ENCODE results near the gene PYDC1.

The PYDC1 gene

GRCh38 chr16:31221357-31222160, 4.6 kb upstream of the PYDC1 start:
- Histone ChIP-seq H3F3A (ENCODE audit: low read depth) (no peaks in the 10 kb centered on the region), H3K4me2 (ENCODE audit: low read depth, low read length, poor library complexity, severe bottlenecking) (no peak overlapping the region), H2AFZ (ENCODE audit: low read length) (no peak overlapping the region), H3K27me3 (ENCODE audit: insufficient read depth, low read length, poor library complexity, severe bottlenecking) (no peaks in the 10 kb centered on the region), H3K36me3 (ENCODE audit: insufficient read depth, low read length) (no peaks in the 10 kb centered on the region), H3K9me2 (replicated peaks; ENCODE audit: low read depth, low read length) (no peaks in the 10 kb centered on the region), H4K20me1 (ENCODE audit: insufficient read depth, low read length, poor library complexity, severe bottlenecking) (no peaks in the 10 kb centered on the region), H3K4me1 (ENCODE audit: insufficient read depth, low read length, poor library complexity, severe bottlenecking) (no peaks in the 10 kb centered on the region), H3K9ac (ENCODE audit: low read depth, low read length, poor library complexity, severe bottlenecking) (no peak overlapping the region), H3K9me3 (ENCODE audit: insufficient read depth, low read depth, low read length) (no peaks in the 10 kb centered on the region), H3K79me2 (ENCODE audit: insufficient read depth, low read length) (no peaks in the 10 kb centered on the region), H3K4me3 (ENCODE audit: low read length, poor library complexity, severe bottlenecking) (no peak overlapping the region)
- TF ChIP-seq CTCF (conservative IDR thresholded peaks at IDR 0.05; ENCODE audit: low read length) (no peak), EZH2phosphoT487 (IDR thresholded peaks at IDR 0.05; ENCODE audit: borderline replicate concordance) (no peak)

- no peaks in the 10 kb centered on the region for H3K36me3 ChIP-seq (ENCODE audit: insufficient read depth, low read length)
- no peaks in the 10 kb centered on the region for H3K27me3 ChIP-seq (ENCODE audit: insufficient read depth, low read length, poor library complexity, severe bottlenecking)
- no peaks in the 10 kb centered on the region for H3K4me1 ChIP-seq (ENCODE audit: insufficient read depth, low read length, poor library complexity, severe bottlenecking)
- no peak for TF ChIP-seq CTCF (conservative IDR thresholded peaks at IDR 0.05; ENCODE audit: low read length)
- no peak for TF ChIP-seq EZH2phosphoT487 (IDR thresholded peaks at IDR 0.05; ENCODE audit: borderline replicate concordance)
- no peaks in the 10 kb centered on the region for H3K9me2 ChIP-seq (replicated peaks; ENCODE audit: low read depth, low read length)
- H3K4me2 ChIP-seq (ENCODE audit: low read depth, low read length, poor library complexity, severe bottlenecking), result no peak overlapping the region
- H3K79me2 ChIP-seq (ENCODE audit: insufficient read depth, low read length), result no peaks in the 10 kb centered on the region
- no peak overlapping the region for H2AFZ ChIP-seq (ENCODE audit: low read length)
- no peaks in the 10 kb centered on the region for H4K20me1 ChIP-seq (ENCODE audit: insufficient read depth, low read length, poor library complexity, severe bottlenecking)
- H3K9ac ChIP-seq (ENCODE audit: low read depth, low read length, poor library complexity, severe bottlenecking), result no peak overlapping the region
- H3K9me3 ChIP-seq (ENCODE audit: insufficient read depth, low read depth, low read length), result no peaks in the 10 kb centered on the region
- no peak overlapping the region for H3K4me3 ChIP-seq (ENCODE audit: low read length, poor library complexity, severe bottlenecking)
- H3F3A ChIP-seq (ENCODE audit: low read depth), result no peaks in the 10 kb centered on the region
Observed at GRCh38 chr16:31219154-31219741, 2.3 kb upstream of the PYDC1 start.

- no peaks in the 10 kb centered on the region for H3K36me3 ChIP-seq (ENCODE audit: insufficient read depth, low read length)
- no peaks in the 10 kb centered on the region for H3K27me3 ChIP-seq (ENCODE audit: insufficient read depth, low read length, poor library complexity, severe bottlenecking)
- no peaks in the 10 kb centered on the region for H4K20me1 ChIP-seq (ENCODE audit: insufficient read depth, low read length, poor library complexity, severe bottlenecking)
- H3K9ac ChIP-seq (ENCODE audit: low read depth, low read length, poor library complexity, severe bottlenecking), result no peak overlapping the region
- TF ChIP-seq EZH2phosphoT487 (IDR thresholded peaks at IDR 0.05; ENCODE audit: borderline replicate concordance) (no peak), CTCF (conservative IDR thresholded peaks at IDR 0.05; ENCODE audit: low read length) (no peak)
- no peaks in the 10 kb centered on the region for H3K9me3 ChIP-seq (ENCODE audit: insufficient read depth, low read depth, low read length)
- H3K4me3 ChIP-seq (ENCODE audit: low read length, poor library complexity, severe bottlenecking), result no peak overlapping the region
- no peaks in the 10 kb centered on the region for H3K9me2 ChIP-seq (replicated peaks; ENCODE audit: low read depth, low read length)
- H3F3A ChIP-seq (ENCODE audit: low read depth), result no peaks in the 10 kb centered on the region
- no peak overlapping the region for H2AFZ ChIP-seq (ENCODE audit: low read length)
- H3K4me1 ChIP-seq (ENCODE audit: insufficient read depth, low read length, poor library complexity, severe bottlenecking), result no peaks in the 10 kb centered on the region
- H3K79me2 ChIP-seq (ENCODE audit: insufficient read depth, low read length), result no peaks in the 10 kb centered on the region
- H3K4me2 ChIP-seq (ENCODE audit: low read depth, low read length, poor library complexity, severe bottlenecking), result no peak overlapping the region
Observed at GRCh38 chr16:31217136-31217530, 198 bp upstream of the PYDC1 start.
